Suprapubic skin (tissue), 4 donors: ENCODE data around the gene AP1G2.

Experiments used
- CTCF ChIP-seq, 2 donors: fragments of 200-600 bp in 1 of 2; fragments of 450-650 bp in 1 of 2; sonication (generic) in 1 of 2; IDR thresholded peaks; one replicate each; pipeline ENCODE4 v1.5.1; 2016 to 2019; ENCODE audit warnings: antibody characterized with exemption in 2 of 2, mild to moderate bottlenecking in 1 of 2, moderate library complexity in 1 of 2
- POLR2A ChIP-seq, 2 donors: fragments of 450-650 bp; IDR thresholded peaks; one replicate each; pipeline ENCODE4 v1.6.1; 2017; ENCODE audit warnings: antibody characterized with exemption in 2 of 2, mild to moderate bottlenecking in 2 of 2, moderate library complexity in 2 of 2
- POLR2AphosphoS5 ChIP-seq, 3 donors: sonication (generic); formaldehyde crosslinking; IDR thresholded peaks; one replicate each; pipeline ENCODE4 v1.6.1; 2017; ENCODE audit warnings: antibody characterized with exemption in 3 of 3

DNA sequence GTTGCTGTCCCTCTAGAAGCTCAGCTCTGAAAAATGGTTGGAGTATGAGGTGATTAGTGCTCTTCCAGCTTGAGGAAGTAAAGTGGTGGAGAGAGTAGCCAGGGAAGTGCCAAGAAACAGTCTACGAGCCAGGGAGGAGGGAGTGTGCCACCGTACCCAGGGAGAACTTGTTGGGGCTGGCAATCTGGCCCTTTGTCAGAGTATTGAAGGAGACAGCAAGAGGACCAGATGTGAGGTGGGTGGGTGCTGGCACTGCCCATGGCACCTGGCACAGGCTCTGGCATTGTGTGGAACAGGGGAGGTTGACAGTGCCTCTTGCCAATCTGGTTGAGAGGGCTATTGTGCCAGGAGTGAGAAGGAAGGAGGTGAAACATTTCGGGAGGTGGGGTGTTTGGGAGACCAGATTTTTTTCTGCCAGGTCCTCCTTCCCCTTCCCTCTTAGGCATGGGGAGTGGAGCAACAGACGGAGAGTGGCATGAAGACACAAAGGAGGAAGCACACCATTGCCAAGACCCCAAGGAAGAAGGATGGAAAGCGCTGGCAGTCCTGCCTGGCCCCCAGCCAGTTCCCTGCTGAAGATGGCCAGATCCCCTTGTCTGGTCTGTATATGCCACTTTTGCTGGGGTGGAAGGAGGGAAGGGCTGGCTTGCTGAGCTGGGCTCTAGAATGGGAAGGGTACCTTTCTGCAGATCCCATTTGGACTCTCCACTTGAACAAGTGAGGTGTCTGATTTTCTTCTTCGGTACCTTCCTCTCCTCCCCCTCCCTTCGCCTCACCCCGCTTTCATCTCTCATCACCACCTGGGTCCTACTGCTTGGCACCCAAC, 53.6 kb downstream of the AP1G2 start:
- no peak for TF ChIP-seq CTCF (IDR thresholded peaks at IDR 0.05)
- no peak for TF ChIP-seq POLR2AphosphoS5 (IDR thresholded peaks at IDR 0.05)
- no peak for TF ChIP-seq POLR2A (IDR thresholded peaks at IDR 0.05)
